Neuronal stem cell (in vitro differentiated cells): ENCODE data around the gene NQO2.
A peak's percentile ranks its signal among the peaks of the same experiment; 100 is the strongest.

ENCODE experiments used
- DNase-seq: peaks from one replicate; pipeline ENCODE4 v3.0.0-alpha.2; 2013; ENCODE audit warnings: low spot score
- H2AFZ ChIP-seq: one replicate; pipeline ENCODE4 v1.6.1; 2013; ENCODE audit warnings: mild to moderate bottlenecking, low read length, inconsistent platforms
- H2AK5ac ChIP-seq: 2 replicates; pipeline ENCODE4 v1.6.1; 2013; ENCODE audit warnings: low read depth, mild to moderate bottlenecking, inconsistent platforms, low read length, moderate library complexity, mixed read lengths
- H2BK120ac ChIP-seq: 2 replicates; pipeline ENCODE4 v1.6.1; 2013; ENCODE audit warnings: low read depth, mild to moderate bottlenecking, inconsistent platforms, low read length, moderate library complexity, mixed read lengths
- H2BK12ac ChIP-seq: one replicate; pipeline ENCODE4 v1.6.1; 2013; ENCODE audit warnings: low read length, inconsistent platforms
- H2BK15ac ChIP-seq: 2 replicates; pipeline ENCODE4 v1.6.1; 2013; ENCODE audit warnings: mild to moderate bottlenecking, low read length, inconsistent platforms, mixed read lengths
- H2BK5ac ChIP-seq: one replicate; pipeline ENCODE4 v1.6.1; 2013; ENCODE audit warnings: inconsistent platforms, mild to moderate bottlenecking, low read length, moderate library complexity
- H3K14ac ChIP-seq: one replicate; pipeline ENCODE4 v1.6.1; 2013; ENCODE audit warnings: low read length, inconsistent platforms
- H3K18ac ChIP-seq: 2 replicates; pipeline ENCODE4 v1.6.1; 2013; ENCODE audit warnings: low read length, inconsistent platforms
- H3K23ac ChIP-seq: 2 replicates; pipeline ENCODE4 v1.6.1; 2013; ENCODE audit warnings: low read depth, mild to moderate bottlenecking, mixed read lengths, low read length, inconsistent platforms; ENCODE audit not compliant: poor library complexity
- H3K27ac ChIP-seq: replicated peaks from 3 replicates; pipeline ENCODE4 v1.5.1; 2013; ENCODE audit warnings: low read length, inconsistent platforms
- H3K27me3 ChIP-seq, 3 experiments: 2 replicates each; pipeline ENCODE4 v1.6.1; 2013; ENCODE audit warnings: low read length in 3 of 3, mild to moderate bottlenecking in 2 of 3, inconsistent platforms in 1 of 3, low read depth in 1 of 3, mixed read lengths in 1 of 3, moderate library complexity in 1 of 3; ENCODE audit not compliant: control insufficient read depth in 3 of 3, insufficient read depth in 3 of 3
- H3K36me3 ChIP-seq, 2 donors: replicated peaks in 1 of 2; 2 replicates each; pipeline ENCODE4 v1.6.1; 2013; ENCODE audit warnings: low read length in 2 of 2; ENCODE audit not compliant: control insufficient read depth in 2 of 2, insufficient read depth in 2 of 2
- H3K4ac ChIP-seq: 2 replicates; pipeline ENCODE4 v1.6.1; 2013; ENCODE audit warnings: inconsistent platforms, mild to moderate bottlenecking, low read length, moderate library complexity
- H3K4me1 ChIP-seq, 2 donors: 1 replicate in 1 of 2; 2 replicates in 1 of 2; pipeline ENCODE4 v1.6.1; 2013; ENCODE audit warnings: low read length in 2 of 2, low read depth in 1 of 2; ENCODE audit not compliant: control insufficient read depth in 2 of 2, insufficient read depth in 1 of 2
- H3K4me2 ChIP-seq: one replicate; pipeline ENCODE4 v1.6.1; 2013; ENCODE audit warnings: mild to moderate bottlenecking, low read length, inconsistent platforms; ENCODE audit not compliant: insufficient read depth, poor library complexity, severe bottlenecking
- H3K4me3 ChIP-seq, 2 donors: 2 replicates each; pipeline ENCODE4 v1.5.1; 2013; ENCODE audit warnings: low read length in 2 of 2, mild to moderate bottlenecking in 2 of 2, inconsistent platforms in 1 of 2, moderate library complexity in 1 of 2
- H3K79me1 ChIP-seq: one replicate; pipeline ENCODE4 v1.6.1; 2013; ENCODE audit warnings: low read depth, mild to moderate bottlenecking, inconsistent platforms, low read length, moderate library complexity
- H3K9ac ChIP-seq: one replicate; pipeline ENCODE4 v1.6.1; 2013; ENCODE audit warnings: mild to moderate bottlenecking, low read depth, low read length, inconsistent platforms; ENCODE audit not compliant: poor library complexity
- H3K9me3 ChIP-seq, 2 donors: replicated peaks in 1 of 2; 2 replicates each; pipeline versions ENCODE3 to v1.6.1; 2013; ENCODE audit warnings: low read length in 2 of 2, mild to moderate bottlenecking in 2 of 2, inconsistent platforms in 1 of 2, low read depth in 1 of 2, mixed read lengths in 1 of 2, moderate library complexity in 1 of 2; ENCODE audit not compliant: control insufficient read depth in 2 of 2, insufficient read depth in 1 of 2
- H4K8ac ChIP-seq: one replicate; pipeline ENCODE4 v1.6.1; 2013; ENCODE audit warnings: low read depth, mild to moderate bottlenecking, inconsistent platforms, low read length, moderate library complexity
- H4K91ac ChIP-seq: one replicate; pipeline ENCODE4 v1.6.1; 2013; ENCODE audit warnings: low read length, low read depth, mild to moderate bottlenecking, inconsistent platforms; ENCODE audit not compliant: poor library complexity
- WGBS, 2 donors: extraction: QIAGEN DNeasy Blood & Tissue Kit; methylation state at CpG; one replicate each; pipeline ENCODE4 v1.1.7; 2013; ENCODE audit warnings: missing lambda C conversion rate in 2 of 2, mixed read lengths in 1 of 2; ENCODE audit not compliant: insufficient read length in 2 of 2, insufficient replicate concordance in 1 of 2; ENCODE audit errors: extremely low coverage in 2 of 2; 5-methylcytosine and 5-hydroxymethylcytosine counted together

NQO2 gene

GRCh38 chr6:2969549-2969948 is 30.1 kb upstream of the NQO2 start:
- H2BK120ac ChIP-seq: no peak overlapping the region
- H2BK12ac ChIP-seq: no peak overlapping the region
- H4K8ac ChIP-seq: no peak overlapping the region
- no peaks in the 10 kb centered on the region for H3K36me3 ChIP-seq
- H3K79me1 ChIP-seq: no peaks in the 10 kb centered on the region
- H3K9ac ChIP-seq: no peak overlapping the region
- no peaks in the 10 kb centered on the region for H3K9me3 ChIP-seq
- DNase-seq: no peak
- no peak overlapping the region for H3K14ac ChIP-seq
- H4K91ac ChIP-seq: no peak overlapping the region
- H3K4ac ChIP-seq: no peak overlapping the region
- no CpG with 5 or more reads among the region's 3 CpGs for WGBS, 2 donors
- H3K18ac ChIP-seq: no peak overlapping the region
- no peak overlapping the region for H3K23ac ChIP-seq
- H3K4me2 ChIP-seq: no peak overlapping the region
- H2BK5ac ChIP-seq: no peak overlapping the region
- no peak overlapping the region for H2AFZ ChIP-seq
- no peak overlapping the region for H2AK5ac ChIP-seq
- no peak overlapping the region for H2BK15ac ChIP-seq
- no peak overlapping the region for H3K27ac ChIP-seq
- peaks cover 3 to 8% of the 10 kb centered on the region in 2 donors for H3K4me1 ChIP-seq
- H3K27me3 ChIP-seq: peaks cover 0 to 5% (median 0%) of the 10 kb centered on the region in 3 experiments
- H3K4me3 ChIP-seq: no peak overlapping the region

GRCh38 chr6:2970034-2970685 is 29.5 kb upstream of the NQO2 start:
- peak overlapping the region in 1 of 2 donors; percentile 61 for H3K4me3 ChIP-seq
- H3K27ac ChIP-seq: no peak overlapping the region
- peak; percentile 74 for DNase-seq

GRCh38 chr6:2970753-2971419 is 28.8 kb upstream of the NQO2 start:
- Histone ChIP-seq H2BK120ac (peak overlapping the region; percentile 58), H3K4me3 (peak overlapping the region; percentile 61 to 86), H3K79me1 (no peaks in the 10 kb centered on the region), H3K9ac (peak overlapping the region; percentile 36), H3K14ac (no peak overlapping the region), H4K91ac (no peak overlapping the region), H3K36me3 (no peaks in the 10 kb centered on the region), H3K4me2 (peak overlapping the region; percentile 87), H2BK5ac (no peak overlapping the region), H3K4me1 (peaks cover 3 to 8% of the 10 kb centered on the region in 2 donors), H3K18ac (peak overlapping the region; percentile 91), H2BK12ac (no peak overlapping the region), H2AK5ac (no peak overlapping the region), H2BK15ac (peak overlapping the region; percentile 42), H3K4ac (no peak overlapping the region), H3K23ac (peak overlapping the region; percentile 86), H2AFZ (peak overlapping the region; percentile 93), H4K8ac (no peak overlapping the region), H3K9me3 (no peaks in the 10 kb centered on the region), H3K27me3 (peaks cover 0 to 5% (median 0%) of the 10 kb centered on the region in 3 experiments), H3K27ac (peak overlapping the region; percentile 52)
- no peak for DNase-seq
- WGBS, 2 donors: no CpG with 5 or more reads among the region's 80 CpGs

More at GRCh38 chr6:2970034-2970685, 29.5 kb upstream of the NQO2 start:
- no peak overlapping the region for H2AFZ ChIP-seq
- H4K8ac ChIP-seq: no peak overlapping the region
- no peak overlapping the region for H2BK120ac ChIP-seq
- peaks cover 0 to 5% (median 0%) of the 10 kb centered on the region in 3 experiments for H3K27me3 ChIP-seq
- H3K23ac ChIP-seq: no peak overlapping the region
- H3K9ac ChIP-seq: no peak overlapping the region
- no peaks in the 10 kb centered on the region for H3K9me3 ChIP-seq
- no peak overlapping the region for H3K14ac ChIP-seq
- no CpG with 5 or more reads among the region's 10 CpGs for WGBS, 2 donors
- no peaks in the 10 kb centered on the region for H3K79me1 ChIP-seq
- no peak overlapping the region for H3K18ac ChIP-seq
- no peak overlapping the region for H2BK5ac ChIP-seq
- H3K36me3 ChIP-seq: no peaks in the 10 kb centered on the region
- no peak overlapping the region for H3K4ac ChIP-seq
- H2AK5ac ChIP-seq: no peak overlapping the region
- H3K4me1 ChIP-seq: peaks cover 3 to 8% of the 10 kb centered on the region in 2 donors
- no peak overlapping the region for H2BK12ac ChIP-seq
- H3K4me2 ChIP-seq: no peak overlapping the region
- no peak overlapping the region for H2BK15ac ChIP-seq
- no peak overlapping the region for H4K91ac ChIP-seq
